CD4-positive, alpha-beta T cell treated with Interleukin-6 at 100 ng/mL for 8 hours (primary cell): ENCODE data around the gene SPRYD3.

ENCODE experiments used
- DNase-seq: peaks from one replicate; pipeline ENCODE4 v3.0.0-alpha.2; 2020; ENCODE audit warnings: mixed read lengths, low spot score

SPRYD3 gene

DNA sequence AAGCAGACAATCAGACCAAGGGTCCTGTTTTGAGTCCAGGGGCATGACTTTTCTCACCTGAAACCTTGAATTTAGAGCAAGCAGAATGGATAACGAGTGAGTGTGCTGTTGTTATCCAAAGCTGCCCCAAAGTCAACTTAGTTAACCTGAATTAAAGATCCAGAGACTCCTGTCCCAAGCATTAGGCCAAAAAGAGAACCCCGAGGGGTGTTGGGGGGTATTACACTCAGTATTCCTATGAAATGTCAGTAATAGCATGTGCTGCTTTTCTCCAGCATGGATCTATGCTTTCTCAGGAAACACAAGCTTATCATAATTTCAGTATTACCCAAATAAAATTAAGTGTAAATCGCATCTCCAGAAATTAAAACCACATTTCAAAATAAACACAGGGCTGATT lies 53.9 kb downstream of the SPRYD3 start:
- DNase-seq, result no peak

- no peak for DNase-seq
These were observed 64.5 kb downstream of the SPRYD3 start for GRCh38 chr12:53014709-53015108.
